Heart left ventricle (tissue), 13 donors: ENCODE measurements around the gene SCN9A.

ENCODE experiments used
- POLR2A ChIP-seq, 2 donors: fragments of 450-650 bp; IDR thresholded peaks; one replicate each; pipeline ENCODE4 v1.6.1; 2017; ENCODE audit warnings: antibody characterized with exemption in 2 of 2, mild to moderate bottlenecking in 2 of 2, moderate library complexity in 2 of 2
- TF ChIP-seq, protein P1 (sequence below), 12 donors: fragments of 200-600 bp; sonication (generic) in 4 of 12; IDR thresholded peaks; one replicate each; pipeline versions ENCODE4 v1.5.0 to v1.8.0; 2018 to 2022; ENCODE audit warnings: antibody characterized with exemption in 12 of 12, mild to moderate bottlenecking in 5 of 12
- donor health status: ischemic (EF 13 %, LVEDD 7.1; RV severe dilation, severe dysfunction).
- donor health status: DM: no; HTN: yes; CAD: no.
- donor health status: DM: no; HTN: no; CAD: no.
- donor health status: ischemic (EF 25% LVEDD 6.9; RV normal size, moderate dysfunction).
- donor health status: ischemic (EF 25% LVEDD 5.7; RV mildly dilated, moderate dysfunction).
- donor health status: ischemic (EF 35%, LVEDD 5.7; RV mildly dilated, moderate dysfunction).
- donor health status: nonischemic (EF 11% LVEDD 7.7; RV severe dilation, severe dysfunction).
- donor health status: DM: yes; HTN: yes; CAD: no.
- donor health status: PGD.
- donor health status: ischemic (EF 29% LVEDD 5.4; RV normal size, mild dysfunction).
- donor health status: nonischemic (EF 23%, LVEDD 6.1; RV moderate dilation, normal function).

- no peak for TF ChIP-seq POLR2A (IDR thresholded peaks at IDR 0.05)
- TF ChIP-seq, protein P1, sequence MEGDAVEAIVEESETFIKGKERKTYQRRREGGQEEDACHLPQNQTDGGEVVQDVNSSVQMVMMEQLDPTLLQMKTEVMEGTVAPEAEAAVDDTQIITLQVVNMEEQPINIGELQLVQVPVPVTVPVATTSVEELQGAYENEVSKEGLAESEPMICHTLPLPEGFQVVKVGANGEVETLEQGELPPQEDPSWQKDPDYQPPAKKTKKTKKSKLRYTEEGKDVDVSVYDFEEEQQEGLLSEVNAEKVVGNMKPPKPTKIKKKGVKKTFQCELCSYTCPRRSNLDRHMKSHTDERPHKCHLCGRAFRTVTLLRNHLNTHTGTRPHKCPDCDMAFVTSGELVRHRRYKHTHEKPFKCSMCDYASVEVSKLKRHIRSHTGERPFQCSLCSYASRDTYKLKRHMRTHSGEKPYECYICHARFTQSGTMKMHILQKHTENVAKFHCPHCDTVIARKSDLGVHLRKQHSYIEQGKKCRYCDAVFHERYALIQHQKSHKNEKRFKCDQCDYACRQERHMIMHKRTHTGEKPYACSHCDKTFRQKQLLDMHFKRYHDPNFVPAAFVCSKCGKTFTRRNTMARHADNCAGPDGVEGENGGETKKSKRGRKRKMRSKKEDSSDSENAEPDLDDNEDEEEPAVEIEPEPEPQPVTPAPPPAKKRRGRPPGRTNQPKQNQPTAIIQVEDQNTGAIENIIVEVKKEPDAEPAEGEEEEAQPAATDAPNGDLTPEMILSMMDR (IDR thresholded peaks at IDR 0.05) = no peak
Observed at GRCh38 chr2:166246901-166247300, 128.8 kb downstream of the SCN9A start.
